Liver (tissue), 3 donors: ENCODE measurements around the gene PELI3.

Experiments used
- EGR1 ChIP-seq, 2 donors: IDR thresholded peaks; 2 replicates each; pipeline ENCODE4 v1.6.1; 2016 to 2018; ENCODE audit warnings: antibody characterized with exemption in 2 of 2, low read depth in 2 of 2
- RXRA ChIP-seq, 2 donors: IDR thresholded peaks; 2 replicates each; pipeline ENCODE4 v1.6.1; 2017 to 2018; ENCODE audit warnings: antibody characterized with exemption in 2 of 2, mild to moderate bottlenecking in 1 of 2
- TF ChIP-seq, protein P1 (sequence below): IDR thresholded peaks from 2 replicates; pipeline ENCODE4 v1.6.1; 2016; ENCODE audit warnings: antibody characterized with exemption
- TF ChIP-seq, protein P2 (sequence below): fragments of 150-350 bp; IDR thresholded peaks from 2 replicates; pipeline ENCODE4 v1.5.1; 2017; ENCODE audit warnings: improper control_type of control experiment, low read depth, low read length; ENCODE audit not compliant: missing input control
- donor health status: healthy.
- donor health status: healthy.

DNA sequence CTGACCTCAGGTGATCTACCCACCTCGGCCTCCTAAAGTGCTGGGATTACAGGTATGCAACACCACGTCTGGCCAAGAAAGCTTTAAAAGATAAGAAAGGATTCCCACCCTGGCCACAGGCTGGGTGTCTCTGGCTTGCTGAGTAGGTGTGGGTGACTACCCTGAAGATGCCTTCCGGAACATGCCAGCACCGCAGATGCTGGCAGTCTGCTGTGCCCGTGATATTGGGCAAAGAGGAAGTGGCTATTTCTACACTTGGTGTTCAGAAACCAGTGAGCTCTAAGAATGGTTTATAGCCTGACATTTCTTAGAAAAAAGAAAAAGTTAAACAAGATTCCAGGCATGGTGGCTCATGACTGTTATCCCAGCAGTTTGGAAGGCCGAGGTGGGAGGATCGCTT, 34.1 kb upstream of the PELI3 start:
- TF ChIP-seq, protein P1, sequence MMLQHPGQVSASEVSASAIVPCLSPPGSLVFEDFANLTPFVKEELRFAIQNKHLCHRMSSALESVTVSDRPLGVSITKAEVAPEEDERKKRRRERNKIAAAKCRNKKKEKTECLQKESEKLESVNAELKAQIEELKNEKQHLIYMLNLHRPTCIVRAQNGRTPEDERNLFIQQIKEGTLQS, result no peak
- no peak for TF ChIP-seq EGR1 (IDR thresholded peaks at IDR 0.05; ENCODE audit: low read depth in 2 of 2)
- no peak for TF ChIP-seq RXRA (IDR thresholded peaks at IDR 0.05)
- TF ChIP-seq, protein P2, sequence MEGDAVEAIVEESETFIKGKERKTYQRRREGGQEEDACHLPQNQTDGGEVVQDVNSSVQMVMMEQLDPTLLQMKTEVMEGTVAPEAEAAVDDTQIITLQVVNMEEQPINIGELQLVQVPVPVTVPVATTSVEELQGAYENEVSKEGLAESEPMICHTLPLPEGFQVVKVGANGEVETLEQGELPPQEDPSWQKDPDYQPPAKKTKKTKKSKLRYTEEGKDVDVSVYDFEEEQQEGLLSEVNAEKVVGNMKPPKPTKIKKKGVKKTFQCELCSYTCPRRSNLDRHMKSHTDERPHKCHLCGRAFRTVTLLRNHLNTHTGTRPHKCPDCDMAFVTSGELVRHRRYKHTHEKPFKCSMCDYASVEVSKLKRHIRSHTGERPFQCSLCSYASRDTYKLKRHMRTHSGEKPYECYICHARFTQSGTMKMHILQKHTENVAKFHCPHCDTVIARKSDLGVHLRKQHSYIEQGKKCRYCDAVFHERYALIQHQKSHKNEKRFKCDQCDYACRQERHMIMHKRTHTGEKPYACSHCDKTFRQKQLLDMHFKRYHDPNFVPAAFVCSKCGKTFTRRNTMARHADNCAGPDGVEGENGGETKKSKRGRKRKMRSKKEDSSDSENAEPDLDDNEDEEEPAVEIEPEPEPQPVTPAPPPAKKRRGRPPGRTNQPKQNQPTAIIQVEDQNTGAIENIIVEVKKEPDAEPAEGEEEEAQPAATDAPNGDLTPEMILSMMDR, result no peak
